Trophoblast cell (in vitro differentiated cells and primary cell): ENCODE measurements around the gene LPP.

Experiments used
- DNase-seq, 2 donors: peaks; one replicate each; pipeline ENCODE4 v3.0.0-alpha.2; 2016
- H2AFZ ChIP-seq: 2 replicates; pipeline ENCODE4 v1.6.1; 2013; ENCODE audit warnings: low read length, moderate library complexity, mild to moderate bottlenecking; ENCODE audit not compliant: insufficient read depth, poor library complexity
- H2AK5ac ChIP-seq: 2 replicates; pipeline ENCODE4 v1.6.1; 2013; ENCODE audit warnings: mild to moderate bottlenecking, low read length
- H2BK120ac ChIP-seq: 2 replicates; pipeline ENCODE4 v1.6.1; 2013; ENCODE audit warnings: low read length, mild to moderate bottlenecking, moderate library complexity; ENCODE audit not compliant: insufficient read depth, poor library complexity
- H2BK12ac ChIP-seq: 2 replicates; pipeline ENCODE4 v1.6.1; 2013; ENCODE audit warnings: mild to moderate bottlenecking, low read length, moderate library complexity
- H2BK5ac ChIP-seq: 2 replicates; pipeline ENCODE4 v1.6.1; 2013; ENCODE audit warnings: low read length, low read depth, moderate library complexity, mild to moderate bottlenecking; ENCODE audit not compliant: poor library complexity
- H3K14ac ChIP-seq: 2 replicates; pipeline ENCODE4 v1.6.1; 2013; ENCODE audit warnings: mild to moderate bottlenecking, low read length
- H3K18ac ChIP-seq: 2 replicates; pipeline ENCODE4 v1.6.1; 2013; ENCODE audit warnings: mild to moderate bottlenecking, low read length
- H3K23ac ChIP-seq: 2 replicates; pipeline ENCODE4 v1.6.1; 2013; ENCODE audit warnings: low read length
- H3K27ac ChIP-seq: 2 replicates; pipeline ENCODE4 v1.5.1; 2013; ENCODE audit warnings: low read depth, mild to moderate bottlenecking, inconsistent platforms, low read length, moderate library complexity
- H3K27me3 ChIP-seq: 2 replicates; pipeline ENCODE4 v1.6.1; 2013; ENCODE audit warnings: inconsistent platforms, mild to moderate bottlenecking, low read length, moderate library complexity; ENCODE audit not compliant: insufficient read depth
- H3K36me3 ChIP-seq, 2 experiments: 1 replicate in 1 of 2; 2 replicates in 1 of 2; pipeline ENCODE4 v1.6.1; 2013; ENCODE audit warnings: low read length in 2 of 2, mild to moderate bottlenecking in 2 of 2, moderate library complexity in 1 of 2; ENCODE audit not compliant: insufficient read depth in 2 of 2, control insufficient read depth in 1 of 2
- H3K4ac ChIP-seq: 2 replicates; pipeline ENCODE4 v1.6.1; 2013; ENCODE audit warnings: low read depth, mild to moderate bottlenecking, low read length, moderate library complexity
- H3K4me1 ChIP-seq, 2 experiments: 1 replicate in 1 of 2; 2 replicates in 1 of 2; pipeline ENCODE4 v1.6.1; 2013; ENCODE audit warnings: low read length in 2 of 2, mild to moderate bottlenecking in 2 of 2, moderate library complexity in 1 of 2; ENCODE audit not compliant: insufficient read depth in 2 of 2, control insufficient read depth in 1 of 2
- H3K4me2 ChIP-seq: 2 replicates; pipeline ENCODE4 v1.6.1; 2013; ENCODE audit warnings: inconsistent platforms, mild to moderate bottlenecking, low read length, moderate library complexity
- H3K4me3 ChIP-seq: 2 replicates; pipeline ENCODE4 v1.5.1; 2013; ENCODE audit warnings: mild to moderate bottlenecking, low read depth, low read length, inconsistent platforms
- H3K79me1 ChIP-seq: one replicate; pipeline ENCODE4 v1.6.1; 2013; ENCODE audit warnings: low read length
- H3K79me2 ChIP-seq: 2 replicates; pipeline ENCODE4 v1.6.1; 2013; ENCODE audit warnings: low read length, mild to moderate bottlenecking; ENCODE audit not compliant: control insufficient read depth, insufficient read depth, poor library complexity
- H3K9ac ChIP-seq: 2 replicates; pipeline ENCODE4 v1.6.1; 2013; ENCODE audit warnings: mild to moderate bottlenecking, low read length
- H3K9me3 ChIP-seq: 2 replicates; pipeline ENCODE4 v1.6.1; 2013; ENCODE audit warnings: low read depth, mild to moderate bottlenecking, control low read depth, inconsistent platforms, low read length; ENCODE audit not compliant: insufficient read depth
- H4K12ac ChIP-seq: 2 replicates; pipeline ENCODE4 v1.6.1; 2013; ENCODE audit warnings: low read depth, mild to moderate bottlenecking, low read length, moderate library complexity
- H4K8ac ChIP-seq: 2 replicates; pipeline ENCODE4 v1.6.1; 2013; ENCODE audit warnings: low read depth, mild to moderate bottlenecking, low read length, moderate library complexity
- H4K91ac ChIP-seq: one replicate; pipeline ENCODE4 v1.6.1; 2013; ENCODE audit warnings: low read depth, mild to moderate bottlenecking, low read length, moderate library complexity
- WGBS: extraction: QIAGEN DNeasy Blood & Tissue Kit; methylation state at CpG from one replicate; pipeline ENCODE4 v1.1.7; 2013; ENCODE audit warnings: missing lambda C conversion rate; ENCODE audit not compliant: insufficient read length, insufficient coverage; ENCODE audit errors: extremely low coverage; 5-methylcytosine and 5-hydroxymethylcytosine counted together

The LPP gene

DNA sequence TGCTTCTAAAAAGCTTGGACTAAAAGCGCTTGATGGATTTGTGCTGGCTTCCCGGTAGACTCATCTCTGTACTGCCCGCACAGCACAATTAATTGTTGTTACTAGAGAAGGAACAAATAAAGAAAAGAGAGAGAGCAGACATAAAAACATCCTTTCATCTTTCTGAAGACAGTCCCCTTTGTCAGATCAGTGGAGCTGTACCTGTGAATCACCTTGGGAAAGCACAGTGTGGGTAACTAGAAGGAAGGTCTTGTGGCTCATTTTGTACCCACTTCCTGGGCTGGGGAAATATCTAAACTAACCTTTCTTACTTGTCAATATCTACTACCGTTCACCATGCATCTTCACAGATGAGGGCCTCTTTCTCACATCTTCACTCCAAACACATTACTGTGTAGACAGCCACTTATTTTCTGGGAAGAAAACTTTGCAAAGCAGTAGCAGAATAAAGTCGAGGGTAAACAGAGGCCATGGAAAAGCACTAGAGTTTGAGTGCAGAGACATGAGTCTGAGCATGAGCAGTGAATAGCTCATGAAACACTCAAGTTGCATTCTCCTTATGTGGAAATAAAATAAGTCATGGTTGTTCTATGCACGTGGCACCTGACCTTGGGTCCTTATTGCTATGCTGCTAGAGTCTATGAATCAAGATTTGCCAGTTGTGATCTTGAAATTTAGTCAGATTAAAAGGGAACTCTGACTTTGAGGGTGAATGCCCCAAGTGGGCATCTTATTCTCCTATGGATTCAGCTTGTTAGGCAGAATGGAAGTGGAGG is 169.3 kb downstream of the LPP start:
- H2AK5ac ChIP-seq, result no peak overlapping the region
- H3K9me3 ChIP-seq, result no peaks in the 10 kb centered on the region
- H3K4ac ChIP-seq, result no peak overlapping the region
- no peak overlapping the region for H3K27ac ChIP-seq
- H3K18ac ChIP-seq, result no peak overlapping the region
- WGBS, result no CpG with 5 or more reads among the region's 6 CpGs
- no peak overlapping the region for H4K12ac ChIP-seq
- H3K9ac ChIP-seq, result no peak overlapping the region
- no peaks in the 10 kb centered on the region for H3K4me1 ChIP-seq
- no peak for DNase-seq
- H4K91ac ChIP-seq, result no peak overlapping the region
- H3K27me3 ChIP-seq, result no peaks in the 10 kb centered on the region
- H3K14ac ChIP-seq, result no peak overlapping the region
- no peak overlapping the region for H2BK120ac ChIP-seq
- H3K4me2 ChIP-seq, result no peak overlapping the region
- peaks cover 0 to 4% of the 10 kb centered on the region in 2 experiments for H3K36me3 ChIP-seq
- H3K79me2 ChIP-seq, result peaks cover 2% of the 10 kb centered on the region
- no peak overlapping the region for H2AFZ ChIP-seq
- no peak overlapping the region for H2BK5ac ChIP-seq
- no peak overlapping the region for H2BK12ac ChIP-seq
- no peak overlapping the region for H3K4me3 ChIP-seq
- no peak overlapping the region for H3K23ac ChIP-seq
- no peaks in the 10 kb centered on the region for H3K79me1 ChIP-seq
- H4K8ac ChIP-seq, result no peak overlapping the region

DNA sequence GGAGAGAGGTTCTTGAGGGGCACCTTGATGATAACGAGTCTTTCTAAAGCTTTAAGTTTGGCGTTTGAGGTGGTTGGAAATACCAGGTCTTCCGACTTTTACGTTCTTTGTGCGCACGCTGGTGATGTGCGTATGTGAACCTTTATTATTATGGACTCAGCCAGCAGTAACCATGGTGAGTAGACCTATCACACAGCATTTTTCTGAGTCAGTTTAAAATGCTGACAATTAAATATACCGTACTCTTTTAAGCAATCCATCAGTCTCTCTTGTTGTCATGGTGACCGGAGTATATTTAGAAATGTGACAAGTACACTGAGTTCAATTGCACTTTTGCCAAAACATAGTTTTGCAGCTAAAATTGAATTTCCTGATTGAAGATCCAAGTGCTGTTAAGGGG is 172.2 kb downstream of the LPP start:
- Histone ChIP-seq H3K23ac (no peak overlapping the region), H3K79me2 (no peaks in the 10 kb centered on the region), H3K27me3 (no peaks in the 10 kb centered on the region), H3K18ac (no peak overlapping the region), H3K36me3 (peaks cover 0 to 4% of the 10 kb centered on the region in 2 experiments), H3K9ac (no peak overlapping the region), H3K27ac (no peak overlapping the region), H3K4me2 (no peak overlapping the region), H2BK120ac (no peak overlapping the region), H3K79me1 (no peaks in the 10 kb centered on the region), H3K9me3 (no peaks in the 10 kb centered on the region), H3K14ac (no peak overlapping the region), H2BK5ac (no peak overlapping the region), H3K4me3 (no peak overlapping the region), H2AK5ac (no peak overlapping the region), H4K8ac (no peak overlapping the region), H2AFZ (no peak overlapping the region), H2BK12ac (no peak overlapping the region), H4K91ac (no peak overlapping the region), H3K4me1 (no peaks in the 10 kb centered on the region), H4K12ac (no peak overlapping the region), H3K4ac (no peak overlapping the region)
- peak in 1 of 2 donors; percentile 54 for DNase-seq
- no CpG with 5 or more reads among the region's 9 CpGs for WGBS

DNA sequence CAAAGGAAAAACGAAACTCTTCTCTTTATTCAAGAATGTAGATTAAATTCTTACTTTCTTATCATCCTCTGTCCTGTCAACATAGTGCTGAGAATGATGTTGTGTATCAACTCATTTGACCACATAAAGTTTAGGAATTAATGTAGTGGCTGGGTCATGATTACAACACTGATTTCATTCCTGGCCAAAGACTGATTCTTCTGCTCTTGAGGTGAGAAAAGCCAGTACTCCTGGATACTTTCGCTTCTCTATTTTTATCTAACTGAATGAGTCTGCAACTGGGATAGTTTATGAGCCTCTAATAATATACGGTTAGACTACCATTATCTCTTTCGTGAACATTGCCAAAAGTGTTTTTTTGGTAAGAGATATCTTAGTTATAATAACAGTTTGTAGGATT is 173.0 kb downstream of the LPP start:
- Histone ChIP-seq H3K4me2 (no peak overlapping the region), H3K79me2 (no peaks in the 10 kb centered on the region), H3K27me3 (no peaks in the 10 kb centered on the region), H3K9ac (no peak overlapping the region), H2BK120ac (no peak overlapping the region), H3K23ac (no peak overlapping the region), H3K9me3 (no peaks in the 10 kb centered on the region), H2AK5ac (no peak overlapping the region), H3K27ac (no peak overlapping the region), H2AFZ (no peak overlapping the region), H2BK5ac (no peak overlapping the region), H3K14ac (no peak overlapping the region), H4K91ac (no peak overlapping the region), H2BK12ac (no peak overlapping the region), H3K4me1 (no peaks in the 10 kb centered on the region), H3K4ac (no peak overlapping the region), H3K36me3 (peaks cover 0 to 4% of the 10 kb centered on the region in 2 experiments), H4K12ac (no peak overlapping the region), H3K79me1 (no peaks in the 10 kb centered on the region), H4K8ac (no peak overlapping the region), H3K18ac (no peak overlapping the region), H3K4me3 (no peak overlapping the region)
- no peak for DNase-seq
- WGBS, result no CpG with 5 or more reads among the region's 4 CpGs

DNA sequence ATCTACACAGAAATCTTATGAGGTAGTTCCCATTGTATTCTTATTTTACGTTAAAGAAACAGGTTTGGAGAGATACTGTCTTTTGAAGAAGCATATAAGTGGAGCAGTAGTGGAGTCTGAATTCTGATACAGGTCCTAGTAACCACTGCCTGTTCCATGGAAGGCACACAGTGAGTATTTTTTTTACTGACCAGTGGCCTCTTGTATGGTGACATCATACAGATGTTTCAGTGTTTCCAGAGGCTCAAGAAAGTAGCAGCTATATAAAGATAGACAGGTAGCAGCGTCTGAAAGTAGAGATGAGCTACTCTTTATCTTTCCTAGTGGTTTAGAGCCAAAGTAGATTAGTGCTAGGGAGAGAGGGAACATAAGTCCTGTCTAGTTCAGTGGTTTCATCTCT is 173.5 kb downstream of the LPP start:
- H3K27ac ChIP-seq, result no peak overlapping the region
- no peak overlapping the region for H4K8ac ChIP-seq
- no peak overlapping the region for H3K4ac ChIP-seq
- H3K9me3 ChIP-seq, result no peaks in the 10 kb centered on the region
- H3K36me3 ChIP-seq, result peaks cover 0 to 4% of the 10 kb centered on the region in 2 experiments
- H2BK12ac ChIP-seq, result no peak overlapping the region
- no peaks in the 10 kb centered on the region for H3K79me1 ChIP-seq
- WGBS, result no CpG with 5 or more reads among the region's 2 CpGs
- H2BK120ac ChIP-seq, result no peak overlapping the region
- no peaks in the 10 kb centered on the region for H3K79me2 ChIP-seq
- no peak overlapping the region for H3K14ac ChIP-seq
- no peak overlapping the region for H3K4me2 ChIP-seq
- no peak overlapping the region for H2AK5ac ChIP-seq
- no peak overlapping the region for H2BK5ac ChIP-seq
- no peak for DNase-seq
- no peaks in the 10 kb centered on the region for H3K27me3 ChIP-seq
- H2AFZ ChIP-seq, result no peak overlapping the region
- no peak overlapping the region for H3K18ac ChIP-seq
- no peak overlapping the region for H4K91ac ChIP-seq
- no peaks in the 10 kb centered on the region for H3K4me1 ChIP-seq
- no peak overlapping the region for H3K23ac ChIP-seq
- no peak overlapping the region for H4K12ac ChIP-seq
- H3K4me3 ChIP-seq, result no peak overlapping the region
- no peak overlapping the region for H3K9ac ChIP-seq
